ENCODE data around the gene SEC23A. TPM values are rescaled to one million over a fixed set of nuclear protein-coding genes. Genes with fewer than 3 reads are reported as not detected.

Gene SEC23A
- total RNA-seq, 1 donor from 2014 or later, result 60.0 TPM

GRCh38 chr14:38982278-38982677 is 120.8 kb downstream of the SEC23A start:
- Histone ChIP-seq H3K36me3 (no peaks in the 10 kb centered on the region), H3K27ac (no peak overlapping the region), H3K79me2 (ENCODE audit: low read depth) (no peaks in the 10 kb centered on the region), H3K4me1 (no peaks in the 10 kb centered on the region), H3K4me3 (no peak overlapping the region), H3K27me3 (no peaks in the 10 kb centered on the region), H3K9ac (no peak overlapping the region), H3F3A (ENCODE audit: low read depth) (no peaks in the 10 kb centered on the region), H4K20me1 (ENCODE audit: low read depth) (no peaks in the 10 kb centered on the region), H3K9me3 (ENCODE audit: low read depth) (no peaks in the 10 kb centered on the region), H2AFZ (replicated peaks) (no peak overlapping the region), H3K4me2 (no peak overlapping the region)
- DNase-seq (ENCODE audit: low spot score), result no peak
- Mint-ChIP-seq H3K9me3 (peaks cover 2% of the 10 kb centered on the region), H3K27me3 (ENCODE audit: insufficient read depth, low read depth) (no peaks in the 10 kb centered on the region), H3K4me3 (no peak overlapping the region), H3K4me1 (no peaks in the 10 kb centered on the region), H3K27ac (no peak overlapping the region), H3K36me3 (no peaks in the 10 kb centered on the region)
- TF ChIP-seq EZH2phosphoT487 (IDR thresholded peaks at IDR 0.05), result no peak
- no peak for TF ChIP-seq CTCF (IDR thresholded peaks at IDR 0.05)

Small RNAs within 50 kb of the gene (small RNA-seq; reads per million reads assigned to genes)
- gene AL109628.1, result not detected
- gene RF00019, result not detected

Other genes starting within 250 kb of the SEC23A start
- gene GEMIN2, start 11.1 kb upstream of the SEC23A start, total RNA-seq (ENCODE audit: low replicate concordance), result 65.3 and 71.8 TPM in 2 replicates
- 22.3 and 32.5 TPM in 2 replicates for gene TRAPPC6B, start 67.1 kb upstream of the SEC23A start, total RNA-seq (ENCODE audit: low replicate concordance)
- gene PNN, start 72.0 kb upstream of the SEC23A start, total RNA-seq (ENCODE audit: low replicate concordance), result 82.8 and 110 TPM in 2 replicates
- 11.2 and 13.0 TPM in 2 replicates for gene MIA2, start 130.7 kb upstream of the SEC23A start, total RNA-seq (ENCODE audit: low replicate concordance)